Cardiac muscle cell (in vitro differentiated cells and primary cell): ENCODE data around the gene OGDH. TPM values are rescaled to one million over a fixed set of nuclear protein-coding genes. Genes with fewer than 3 reads are reported as not detected.

Experiments used
- DNase-seq, 2 donors: peaks; one replicate each; pipeline versions ENCODE4 v3.0.0 to v3.0.0-alpha.2; 2010 to 2017; ENCODE audit warnings: low read depth in 1 of 2, low spot score in 1 of 2
- H3K27ac ChIP-seq: fragments of 200-600 bp; sonication (generic); 2 replicates; pipeline ENCODE4 v1.5.1; 2016
- H3K27me3 ChIP-seq: fragments of 200-600 bp; sonication (generic); 2 replicates; pipeline ENCODE4 v1.6.0; 2016; ENCODE audit warnings: control low read depth
- H3K36me3 ChIP-seq: fragments of 200-600 bp; sonication (generic); 2 replicates; pipeline ENCODE4 v1.5.1; 2016; ENCODE audit warnings: control low read depth
- H3K4me1 ChIP-seq: fragments of 200-600 bp; sonication (generic); 2 replicates; pipeline ENCODE4 v1.8.1; 2017; ENCODE audit warnings: low read depth, mild to moderate bottlenecking, mixed run types
- H3K4me3 ChIP-seq: fragments of 200-600 bp; sonication (generic); 2 replicates; pipeline ENCODE4 v1.5.1; 2016; ENCODE audit warnings: mild to moderate bottlenecking
- H3K9me3 ChIP-seq: fragments of 200-600 bp; sonication (generic); 2 replicates; pipeline ENCODE4 v1.5.1; 2017; ENCODE audit warnings: low read depth, mild to moderate bottlenecking, control low read depth
- CTCF ChIP-seq: IDR thresholded peaks from 2 replicates; pipeline ENCODE4 v1.5.1; 2012; ENCODE audit warnings: low read depth, mild to moderate bottlenecking, low read length
- polyA plus RNA-seq: library from polyadenylated mRNA; unstranded; fragments of >200 nt; fragmentation: Nextera tagmentation; extraction: Ambion mirVana; gene quantifications from 2 replicates; pipeline ENCODE4 v1.2.1, GENCODE V29; 2016
- total RNA-seq: library from RNA; depleted of rRNA; stranded (reverse); fragments of >200 nt; gene quantifications from 2 replicates; pipeline ENCODE4 v1.2.3, GENCODE V29; 2016

Gene OGDH
- total and polyA plus RNA-seq, 2 experiments from 2014 or later = 71.9 to 111 TPM

GRCh38 chr7:44574287-44574872 lies 32.0 kb upstream of the OGDH start:
- H3K4me1 ChIP-seq = peaks cover 12% of the 10 kb centered on the region

GRCh38 chr7:44575054-44575453 lies 31.4 kb upstream of the OGDH start:
- no peak for DNase-seq
- no peak for TF ChIP-seq CTCF
- peak overlapping the region; percentile 90 for H3K27ac ChIP-seq
- H3K4me3 ChIP-seq = no peak overlapping the region
- H3K9me3 ChIP-seq = no peaks in the 10 kb centered on the region
- no peaks in the 10 kb centered on the region for H3K27me3 ChIP-seq
- peaks cover 12% of the 10 kb centered on the region for H3K4me1 ChIP-seq
- H3K36me3 ChIP-seq = peaks cover 51% of the 10 kb centered on the region

More at GRCh38 chr7:44574287-44574872, 32.0 kb upstream of the OGDH start:
- Histone ChIP-seq H3K27ac (peak overlapping the region; percentile 90), H3K4me3 (peak overlapping the region; percentile 76), H3K9me3 (no peaks in the 10 kb centered on the region), H3K27me3 (no peaks in the 10 kb centered on the region), H3K36me3 (peaks cover 52% of the 10 kb centered on the region)
- TF ChIP-seq CTCF = no peak
- DNase-seq = no peak

- Histone ChIP-seq H3K36me3 (peaks cover 43% of the 10 kb centered on the region), H3K4me3 (no peak overlapping the region), H3K4me1 (peaks cover 18% of the 10 kb centered on the region), H3K27me3 (no peaks in the 10 kb centered on the region), H3K9me3 (no peaks in the 10 kb centered on the region), H3K27ac (peak overlapping the region; percentile 50)
- TF ChIP-seq CTCF = no peak
- DNase-seq = no peak
Observed at GRCh38 chr7:44576228-44576627, 30.2 kb upstream of the OGDH start.

- Histone ChIP-seq H3K36me3 (peaks cover 22% of the 10 kb centered on the region), H3K27ac (peak overlapping the region; percentile 88), H3K4me1 (peaks cover 6% of the 10 kb centered on the region), H3K9me3 (no peaks in the 10 kb centered on the region), H3K4me3 (peak overlapping the region; percentile 55), H3K27me3 (no peaks in the 10 kb centered on the region)
- no peak for TF ChIP-seq CTCF
- peak in 1 of 2 donors; percentile 14 for DNase-seq
Observed at GRCh38 chr7:44580945-44581878, 25.2 kb upstream of the OGDH start.

GRCh38 chr7:44581879-44582603 lies 24.4 kb upstream of the OGDH start, which contains the start of gene TMED4:
TSS of gene TMED4 (minus strand) at chr7:44582231. CDS start at chr7:44582206, 25 bp downstream.
- Histone ChIP-seq H3K9me3 (no peaks in the 10 kb centered on the region), H3K4me1 (peaks cover 6% of the 10 kb centered on the region), H3K27ac (peak within 1 kb of the TSS; percentile 95), H3K27me3 (no peaks in the 10 kb centered on the region), H3K4me3 (peak within 1 kb of the TSS; percentile 55), H3K36me3 (peaks cover 21% of the 10 kb centered on the region)
- TF ChIP-seq CTCF = no peak
- DNase-seq = peak; percentile 99
